GM21390 (cell line): ENCODE data around the gene SYF2.
"Not testable (repeated sequence)": the region's sequence is repeated elsewhere in the genome, so short reads cannot be mapped to it uniquely, and the experiment has no call there.

ENCODE experiments used
- ATAC-seq: cut with Tn5 transposase; IDR thresholded peaks from one replicate; pipeline ENCODE4 v1.9.1; 2021; ENCODE audit not compliant: unreplicated experiment

SYF2 gene

DNA sequence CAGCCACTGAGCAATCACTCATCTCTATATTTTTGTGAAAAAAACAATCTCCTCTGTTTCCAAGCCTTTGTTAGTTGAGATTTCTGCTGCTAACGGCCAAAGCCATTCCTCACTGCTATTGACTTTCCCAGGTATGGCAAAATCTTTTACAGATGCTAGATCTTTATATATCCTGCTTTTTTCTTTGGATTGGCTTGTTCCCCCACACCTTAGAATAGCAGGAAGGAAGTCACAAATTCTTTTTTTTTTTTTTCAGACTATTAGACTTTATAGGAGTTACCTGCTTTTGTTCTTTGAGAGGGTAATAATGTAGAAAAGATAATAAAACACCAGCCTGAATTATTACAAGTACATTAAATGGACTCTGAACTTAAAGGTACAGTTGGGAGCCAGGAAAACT is 24.2 kb downstream of the SYF2 start:
- ATAC-seq, result no peak

DNA sequence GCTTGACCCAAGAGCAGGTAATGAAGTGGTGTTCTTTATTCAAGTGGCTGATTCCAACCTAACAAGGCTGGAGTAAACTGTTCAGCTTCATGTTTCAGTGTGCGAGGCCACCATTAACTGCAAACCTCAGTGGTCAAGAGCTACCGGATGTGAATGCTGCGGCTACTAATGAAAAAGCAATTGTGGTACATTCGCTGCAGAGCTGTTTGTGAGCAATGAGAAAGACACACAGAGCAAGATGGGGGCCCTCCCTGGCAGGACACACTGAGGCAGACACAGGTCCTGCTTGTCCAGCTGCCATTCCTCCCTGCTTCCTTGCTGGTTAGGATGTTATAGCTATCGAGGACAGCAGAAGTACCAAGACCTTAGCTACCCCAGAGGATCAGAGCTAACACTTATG is 26.1 kb downstream of the SYF2 start:
- no peak for ATAC-seq

DNA sequence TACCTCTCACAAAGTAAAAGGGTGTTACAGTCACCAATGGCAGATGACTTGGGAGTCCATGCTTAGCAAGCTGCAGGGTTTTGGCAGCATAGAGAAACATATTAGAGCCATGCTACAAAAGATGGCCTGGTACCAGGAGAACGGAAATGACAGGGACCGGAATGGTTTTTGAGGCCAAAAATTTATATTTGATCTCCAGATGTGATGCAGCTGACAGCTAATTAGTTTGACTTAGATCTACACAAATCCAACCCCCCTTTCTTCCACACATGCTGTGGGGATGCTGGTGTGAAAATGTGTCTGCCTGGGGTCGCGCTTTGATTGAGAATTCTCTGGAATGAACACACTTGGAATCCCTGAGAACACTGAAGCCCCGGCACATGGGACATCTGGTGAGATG is 26.5 kb downstream of the SYF2 start:
- no peak for ATAC-seq

DNA sequence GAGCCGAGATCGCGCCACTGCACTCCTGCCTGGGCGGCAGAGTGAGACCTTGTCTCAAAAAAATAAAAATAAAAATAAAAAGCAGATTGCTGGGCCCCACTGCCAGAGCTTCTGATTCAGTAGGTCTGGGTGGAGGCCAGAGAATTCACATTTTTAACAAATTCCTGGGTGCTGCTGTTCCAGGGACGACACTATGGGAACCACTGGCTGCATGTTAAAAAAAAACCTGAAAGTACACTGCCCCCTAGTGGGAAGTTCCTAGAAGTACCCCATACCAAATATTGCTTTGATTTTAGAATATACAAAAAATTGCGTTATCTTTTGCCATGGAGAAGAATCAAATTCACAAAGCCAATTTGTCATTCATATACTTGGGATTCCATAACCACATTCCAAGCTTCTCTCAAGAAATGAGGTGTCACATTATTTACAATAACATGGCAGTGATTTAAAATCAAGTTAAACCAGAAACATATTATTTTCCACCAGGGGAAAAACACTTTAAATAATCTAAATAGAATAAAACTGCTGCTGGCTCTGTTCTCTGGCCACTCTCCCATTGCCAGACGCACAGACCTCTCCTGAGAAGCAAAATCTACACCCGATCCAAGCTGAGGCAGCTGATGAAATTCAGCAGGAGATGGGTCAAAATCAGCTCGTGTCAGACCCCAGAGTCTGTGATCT is 27.4 kb downstream of the SYF2 start:
- ATAC-seq, result no peak

DNA sequence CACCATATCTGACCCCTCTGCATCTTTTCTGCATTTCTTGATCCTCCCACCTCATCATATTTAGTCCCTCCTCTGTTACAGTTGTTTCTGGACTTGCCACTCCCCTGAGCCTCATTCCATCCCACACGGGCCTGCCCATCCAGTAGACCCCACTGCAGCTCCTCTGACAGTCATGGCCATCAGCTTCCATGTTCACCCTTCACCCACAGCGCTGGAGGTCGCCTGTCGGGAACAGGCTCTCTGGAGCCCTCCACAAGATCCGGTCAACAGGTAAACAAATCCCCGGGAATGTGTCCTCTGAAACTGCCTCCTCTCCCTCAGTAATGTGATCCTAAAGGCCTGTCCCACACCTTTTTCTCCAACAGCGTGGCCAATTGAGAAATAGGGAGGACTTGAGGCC is 31.3 kb downstream of the SYF2 start:
- no peak for ATAC-seq

DNA sequence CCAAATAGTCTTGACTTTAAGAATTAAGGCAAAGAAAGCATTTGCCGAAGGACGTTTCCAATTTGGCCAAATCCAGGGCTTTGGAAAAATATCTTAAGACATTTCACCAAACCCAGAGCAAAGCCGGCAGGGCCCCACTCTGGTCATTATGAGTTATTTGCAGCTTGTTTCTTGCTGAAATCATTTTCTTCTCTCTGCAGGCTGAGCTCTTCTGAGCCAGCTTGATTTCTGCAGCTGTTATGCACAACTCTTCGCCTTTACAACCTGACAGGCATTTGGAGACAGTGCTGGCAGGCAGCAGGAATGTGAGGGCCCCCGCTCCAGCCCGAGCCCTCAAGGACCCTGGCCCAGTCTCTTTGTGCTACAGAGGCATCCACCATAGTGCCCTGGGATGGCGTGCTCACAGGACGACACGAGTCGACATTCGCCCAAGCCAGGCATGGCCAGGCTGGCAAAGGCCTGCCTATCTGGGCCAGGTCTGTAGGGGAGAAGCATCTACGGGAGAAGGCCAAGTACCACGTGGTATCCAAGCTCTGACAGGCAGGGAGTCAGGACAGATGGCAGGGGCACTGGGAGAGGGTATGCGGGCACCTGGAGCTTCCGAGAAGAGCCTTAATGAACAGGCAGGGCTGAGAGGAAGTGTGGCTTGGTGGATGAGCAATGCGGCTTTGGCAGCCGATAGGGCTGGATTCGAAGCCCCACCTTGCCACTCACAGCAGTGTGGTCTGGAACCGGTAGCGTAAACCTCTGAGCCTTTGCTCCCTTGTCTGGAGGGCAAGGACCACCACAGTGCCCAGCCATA is 32.3 kb downstream of the SYF2 start:
- ATAC-seq, result no peak

DNA sequence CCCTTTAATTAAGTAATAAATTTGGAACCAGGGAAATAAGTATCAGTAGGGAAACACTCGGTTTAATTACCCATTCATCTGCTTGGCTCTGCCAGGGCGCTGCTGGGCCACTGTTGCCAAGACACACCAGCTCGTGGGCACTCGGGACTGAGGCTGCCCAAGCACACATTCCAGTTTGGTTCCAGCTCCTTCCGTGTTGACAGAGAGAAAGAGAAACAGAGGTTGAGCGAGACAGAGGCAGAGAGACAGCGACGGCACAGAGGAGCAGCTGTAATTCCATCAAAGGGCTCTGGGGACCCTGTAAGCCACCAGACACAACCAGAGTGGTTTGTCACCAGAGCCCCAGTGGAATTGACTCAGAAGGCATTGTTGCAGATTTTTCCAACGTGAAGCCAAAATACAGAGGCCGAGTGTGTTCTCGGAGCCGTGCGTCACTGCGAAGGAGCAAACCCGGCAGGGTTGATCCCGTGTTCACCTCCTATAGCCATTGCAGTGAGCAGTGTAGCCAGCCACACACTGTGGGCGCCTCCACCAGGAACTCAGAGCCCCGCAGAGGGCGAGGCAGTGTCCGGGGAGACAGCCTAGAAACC is 33.5 kb downstream of the SYF2 start:
- ATAC-seq, result no peak

DNA sequence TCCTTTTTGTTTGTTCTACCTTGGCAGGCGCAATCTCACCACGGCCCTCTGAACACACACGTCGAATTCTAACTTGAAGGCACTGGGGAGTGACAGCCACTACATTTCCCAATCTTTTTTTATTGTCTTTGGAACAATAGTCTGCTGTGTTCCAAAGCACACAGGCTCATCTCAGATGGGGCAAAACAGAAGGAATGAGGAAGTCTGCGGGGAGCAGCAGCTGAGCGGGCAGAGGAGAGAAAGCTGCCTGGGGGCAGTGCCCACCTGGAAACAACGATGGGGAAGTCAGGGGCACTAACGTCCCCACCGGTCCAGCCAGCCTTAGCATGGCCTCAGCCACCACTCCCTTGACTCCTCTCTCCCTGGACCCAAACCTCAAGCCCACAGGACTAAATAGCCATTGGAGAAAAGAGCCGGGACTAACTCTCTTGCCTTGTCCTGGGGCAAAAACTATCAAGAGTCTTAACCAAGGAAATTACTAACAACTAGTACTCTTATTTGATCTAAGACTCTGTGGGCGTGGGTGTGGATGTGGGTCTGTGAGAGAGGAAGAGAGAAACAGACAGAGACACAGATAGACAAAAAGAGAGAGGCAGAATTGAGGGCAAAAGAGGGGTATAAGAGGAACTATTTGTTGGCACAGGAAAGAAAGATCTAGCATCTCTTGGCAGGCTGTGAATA is 34.2 kb downstream of the SYF2 start:
- no peak for ATAC-seq

DNA sequence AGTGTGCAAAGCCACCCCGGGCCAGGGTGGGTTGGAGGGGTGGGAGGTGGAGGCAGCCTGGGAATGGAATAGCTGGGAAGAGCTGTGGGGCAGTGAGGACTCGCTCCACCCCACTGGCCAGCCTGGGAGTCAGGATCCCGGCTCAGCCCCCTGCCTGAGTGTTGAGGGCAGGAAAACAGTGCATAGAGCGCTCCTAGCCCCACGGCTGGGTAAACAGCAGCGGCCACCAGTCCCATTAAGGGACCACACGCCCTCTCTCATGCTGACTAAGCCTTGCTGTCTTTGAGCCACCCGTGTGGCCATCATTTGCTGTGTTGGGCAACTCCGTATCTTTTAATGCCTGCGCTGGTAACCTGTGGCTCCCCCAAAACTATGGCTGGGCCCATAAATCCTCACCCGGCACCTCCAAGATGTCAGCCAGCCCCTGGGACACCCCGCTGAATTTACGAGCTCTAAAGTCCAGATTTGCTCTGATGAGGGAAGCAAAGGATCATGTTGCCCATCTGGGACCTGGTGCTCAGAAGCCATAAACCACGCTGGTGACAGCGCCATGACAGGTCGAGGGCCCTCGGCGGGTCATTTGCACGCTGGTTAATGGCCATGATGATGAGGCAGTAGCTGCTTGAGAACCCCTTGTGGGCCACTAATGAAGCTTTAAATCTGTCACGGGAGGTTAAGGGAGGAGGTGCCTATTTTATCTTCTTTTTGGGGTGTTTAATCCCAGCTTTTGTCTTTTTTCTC is 34.9 kb downstream of the SYF2 start:
- ATAC-seq, result no peak

DNA sequence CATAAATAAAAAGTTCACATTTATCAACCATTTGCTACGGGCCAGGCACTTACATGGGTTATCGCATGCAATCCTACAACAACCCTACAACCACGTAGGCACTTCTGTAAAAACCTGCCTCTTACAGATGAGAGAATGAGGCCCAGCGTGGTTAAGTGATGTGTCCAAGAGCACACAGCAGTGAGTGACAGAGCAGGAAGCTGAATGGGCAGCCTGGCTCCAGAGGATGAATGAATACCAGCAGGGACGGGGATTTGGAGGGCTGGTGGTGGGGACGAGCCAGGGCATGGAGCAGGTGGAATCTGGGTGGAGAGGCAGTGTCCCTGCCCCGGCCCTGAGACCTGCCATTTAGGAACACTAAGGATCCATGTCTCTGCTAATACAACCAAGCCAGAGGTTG is 35.5 kb downstream of the SYF2 start:
- no peak for ATAC-seq

DNA sequence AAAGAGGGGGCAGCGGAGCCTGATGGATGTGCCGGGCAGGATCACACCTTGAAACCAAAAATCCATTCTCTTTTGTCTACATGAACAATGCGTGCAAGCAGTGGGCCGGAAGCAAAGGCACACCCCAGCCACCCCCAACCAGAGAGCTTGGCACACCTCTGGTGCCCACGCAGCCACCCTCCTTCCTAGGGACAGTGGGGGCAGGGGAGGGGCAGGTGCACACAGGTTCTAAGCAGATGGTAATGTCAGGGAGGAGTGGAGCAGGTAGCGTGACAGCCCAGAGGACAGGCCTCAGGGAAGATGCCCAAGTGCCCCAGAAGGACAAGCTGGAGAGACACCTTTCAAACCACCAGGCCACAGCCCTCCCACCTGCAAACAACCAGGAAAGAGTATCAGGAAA is 36.5 kb downstream of the SYF2 start:
- ATAC-seq, result no peak

DNA sequence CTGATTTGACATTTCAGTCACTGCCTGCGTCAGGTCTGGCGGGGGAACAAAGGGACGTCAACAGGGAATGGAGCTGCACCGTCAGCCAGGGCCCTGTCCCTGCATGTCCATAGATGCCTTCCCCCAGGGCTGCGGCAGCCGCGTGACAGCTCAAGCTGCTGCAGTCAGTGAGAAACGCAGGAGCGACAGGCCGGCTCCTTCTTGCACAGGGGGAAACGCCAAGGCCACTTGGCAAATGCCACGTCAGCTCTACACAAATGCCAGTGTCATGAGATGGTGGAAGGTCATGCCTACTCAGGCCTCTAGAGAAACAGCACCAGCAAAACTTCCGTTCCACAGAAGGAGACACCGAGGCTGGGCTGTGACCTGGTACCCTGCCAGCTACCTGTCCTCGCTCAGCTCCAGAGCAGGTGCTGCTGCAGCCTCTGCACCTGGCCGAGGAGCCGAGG is 37.7 kb downstream of the SYF2 start:
- no peak for ATAC-seq

DNA sequence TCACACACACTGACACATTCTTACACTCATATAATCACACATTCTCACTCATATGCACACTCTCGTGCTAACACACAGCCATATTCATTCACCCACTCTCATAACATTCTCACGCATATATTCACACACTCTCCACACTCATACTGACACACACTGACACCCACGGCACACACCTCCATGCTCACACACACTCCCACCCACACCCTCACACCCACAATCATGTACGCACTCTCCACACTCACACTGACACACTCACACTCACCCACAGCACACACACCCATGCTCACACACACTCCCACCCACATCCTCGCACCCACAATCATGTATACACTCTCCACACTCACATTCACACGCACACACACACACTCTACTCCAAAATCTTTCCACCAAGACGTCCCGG is 38.2 kb downstream of the SYF2 start:
- no peak for ATAC-seq

DNA sequence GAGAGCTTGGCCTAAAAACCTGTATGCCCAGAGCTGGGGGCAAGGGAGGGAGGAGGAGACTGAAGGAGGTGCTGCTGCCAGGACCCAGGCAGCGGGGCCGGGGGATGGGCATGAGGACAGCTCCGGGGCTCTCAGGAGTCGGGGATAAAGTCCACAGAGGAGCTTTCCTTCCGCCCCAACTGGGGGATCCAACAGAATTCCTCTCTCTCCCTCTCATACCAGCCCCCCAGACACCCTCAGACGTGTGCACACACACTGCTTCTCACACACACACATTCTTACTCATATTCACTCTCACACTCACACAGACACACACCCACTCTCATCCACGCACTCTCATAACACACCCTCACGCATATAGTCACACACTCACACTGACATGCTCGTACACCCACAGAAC is 39.1 kb downstream of the SYF2 start:
- no peak for ATAC-seq

DNA sequence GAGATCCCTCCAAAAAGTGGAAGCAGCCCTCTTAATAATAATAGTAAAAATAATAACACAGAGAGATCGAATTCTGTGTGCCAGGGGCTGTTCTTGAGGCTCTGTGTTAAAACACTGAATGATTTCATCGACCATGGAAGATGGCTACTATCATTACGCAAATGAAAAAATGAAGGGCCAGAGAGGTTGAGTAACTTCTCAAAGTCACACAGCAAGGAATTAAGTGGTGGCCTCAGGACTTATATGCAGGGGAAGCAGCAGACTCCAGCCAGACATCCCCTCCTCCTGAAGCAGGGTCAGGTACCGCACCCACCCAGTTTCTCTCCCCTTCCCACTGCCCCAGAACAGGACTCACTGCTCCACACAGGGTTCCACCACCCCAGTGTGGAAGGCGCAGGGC is 40.1 kb downstream of the SYF2 start:
- no peak for ATAC-seq

DNA sequence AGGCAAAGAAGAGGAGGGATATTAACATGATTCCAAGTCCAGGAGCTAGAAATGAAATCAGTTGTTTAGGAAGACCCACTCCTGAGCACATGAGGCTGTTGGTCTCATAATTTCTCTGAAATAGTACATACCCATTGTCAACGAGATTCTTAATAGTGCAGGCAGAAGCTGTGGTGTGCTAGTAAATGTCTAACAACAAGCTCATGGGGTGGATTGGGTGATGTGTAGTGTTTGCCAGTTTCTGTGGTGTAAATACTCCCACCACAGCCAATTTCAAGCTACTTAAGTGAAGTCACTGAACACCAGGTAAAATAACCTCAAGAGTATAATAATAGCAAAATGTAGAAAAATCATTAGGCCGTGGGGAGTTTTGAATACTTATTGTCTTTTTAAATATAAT is 42.0 kb downstream of the SYF2 start:
- ATAC-seq, result no peak

DNA sequence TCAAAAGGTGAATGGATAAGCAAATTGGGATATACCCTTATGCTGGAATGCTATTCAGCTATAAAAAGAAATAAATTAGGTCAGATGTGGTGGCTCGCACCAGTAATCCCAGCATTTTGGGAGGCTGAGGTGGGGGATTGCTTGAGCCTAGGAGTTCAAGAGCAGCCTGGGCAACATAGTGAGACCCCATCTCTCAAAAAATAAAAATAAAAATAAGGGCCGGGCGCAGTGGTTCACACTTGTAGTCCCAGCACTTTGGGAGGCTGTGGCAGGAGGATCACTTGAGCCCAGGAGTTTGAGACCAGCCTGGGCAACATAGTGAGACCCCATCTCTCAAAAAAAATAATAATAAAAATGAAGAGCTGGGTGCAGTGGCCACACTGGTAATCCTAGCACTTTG is 44.4 kb downstream of the SYF2 start:
- not testable (repeated sequence) for ATAC-seq

DNA sequence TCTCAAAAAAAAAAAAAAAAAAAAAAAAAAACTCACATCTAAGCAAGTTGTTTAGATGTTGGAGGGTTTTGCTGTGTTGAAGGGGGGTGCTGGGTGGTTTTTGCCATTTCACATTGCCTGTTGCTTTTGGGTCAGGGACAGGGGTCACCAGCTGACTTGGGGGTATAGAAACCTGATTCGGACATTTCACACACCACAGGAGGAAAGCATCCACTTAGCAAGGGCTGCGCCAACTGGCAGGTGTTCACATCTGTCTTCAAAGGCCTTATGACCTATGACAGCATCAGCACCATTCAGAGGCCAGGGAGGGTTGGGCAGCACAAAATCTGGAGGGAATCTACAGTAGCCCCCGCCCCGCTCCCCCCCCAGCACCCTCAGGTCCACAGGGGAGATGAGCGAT is 45.2 kb downstream of the SYF2 start:
- ATAC-seq, result no peak

DNA sequence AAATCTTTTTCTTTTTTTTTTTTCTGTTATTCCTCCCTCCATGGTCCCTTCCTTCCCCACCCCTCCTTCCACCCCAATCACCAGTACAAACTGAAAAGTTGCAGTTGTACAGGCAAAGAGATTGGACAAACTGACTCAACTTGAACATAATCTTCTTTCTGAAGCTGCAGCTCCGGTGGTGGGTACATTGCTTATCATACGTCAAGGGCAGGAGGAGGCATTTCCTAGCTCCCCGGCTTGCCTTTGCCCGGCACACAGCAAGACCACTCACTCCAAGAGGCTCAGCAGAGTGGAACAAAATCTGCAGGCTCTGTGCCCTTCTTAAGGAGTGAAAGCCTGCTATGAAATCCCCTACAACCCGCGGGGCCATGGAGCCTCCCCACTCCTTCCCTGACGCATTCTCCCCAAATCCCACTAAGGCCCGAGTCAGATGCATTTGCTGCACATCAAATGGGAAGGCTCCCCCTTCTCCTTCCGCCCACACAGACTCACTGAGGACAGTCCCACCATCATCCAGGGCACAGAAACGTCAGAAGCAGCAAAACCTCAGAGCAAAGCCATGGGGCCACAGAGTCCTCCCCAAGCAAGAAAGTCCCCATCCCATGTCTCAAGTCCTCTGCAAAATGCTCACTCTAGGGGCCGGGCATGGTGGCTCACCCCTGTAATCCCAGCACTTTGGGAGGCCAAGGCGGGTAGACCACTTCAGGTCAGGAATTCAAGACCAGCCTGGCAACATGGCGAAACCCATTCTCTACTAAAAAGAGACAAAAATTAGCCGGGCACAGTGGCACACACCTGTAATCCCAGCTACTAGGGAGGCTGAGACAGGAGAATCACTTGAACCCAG is 45.9 kb downstream of the SYF2 start:
- no peak for ATAC-seq
